GM10266 (cell line): ENCODE data around the gene CACNA2D3.

Experiments used
- DNase-seq: peaks from one replicate; pipeline ENCODE4 v3.0.0; 2012; ENCODE audit errors: extremely low spot score
- TF ChIP-seq, protein P1 (sequence below): IDR thresholded peaks from 2 replicates; pipeline ENCODE4 v1.5.1; 2012; ENCODE audit warnings: mild to moderate bottlenecking, low read depth; ENCODE audit not compliant: control insufficient read depth, insufficient read depth; ENCODE audit errors: missing control alignments

The CACNA2D3 gene

DNA sequence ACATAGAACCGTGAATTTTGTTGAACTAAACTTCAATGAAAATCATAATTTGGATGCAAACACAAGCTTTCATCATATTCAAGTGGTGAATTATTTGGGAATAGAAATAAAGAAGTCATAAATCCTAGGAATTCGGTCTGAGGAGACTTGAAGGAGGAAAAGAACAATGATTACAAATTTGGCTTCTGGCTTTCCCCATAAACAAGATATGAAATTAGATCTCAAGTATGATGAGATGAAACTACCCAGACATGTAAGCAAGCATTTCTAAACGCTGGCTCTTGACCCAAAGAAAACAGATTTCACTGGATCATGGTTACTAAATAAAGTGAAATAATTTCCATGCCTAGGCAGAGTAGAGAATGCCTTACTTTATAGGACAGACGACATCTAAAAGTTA is 952.4 kb downstream of the CACNA2D3 start:
- DNase-seq = no peak
- TF ChIP-seq, protein P1, sequence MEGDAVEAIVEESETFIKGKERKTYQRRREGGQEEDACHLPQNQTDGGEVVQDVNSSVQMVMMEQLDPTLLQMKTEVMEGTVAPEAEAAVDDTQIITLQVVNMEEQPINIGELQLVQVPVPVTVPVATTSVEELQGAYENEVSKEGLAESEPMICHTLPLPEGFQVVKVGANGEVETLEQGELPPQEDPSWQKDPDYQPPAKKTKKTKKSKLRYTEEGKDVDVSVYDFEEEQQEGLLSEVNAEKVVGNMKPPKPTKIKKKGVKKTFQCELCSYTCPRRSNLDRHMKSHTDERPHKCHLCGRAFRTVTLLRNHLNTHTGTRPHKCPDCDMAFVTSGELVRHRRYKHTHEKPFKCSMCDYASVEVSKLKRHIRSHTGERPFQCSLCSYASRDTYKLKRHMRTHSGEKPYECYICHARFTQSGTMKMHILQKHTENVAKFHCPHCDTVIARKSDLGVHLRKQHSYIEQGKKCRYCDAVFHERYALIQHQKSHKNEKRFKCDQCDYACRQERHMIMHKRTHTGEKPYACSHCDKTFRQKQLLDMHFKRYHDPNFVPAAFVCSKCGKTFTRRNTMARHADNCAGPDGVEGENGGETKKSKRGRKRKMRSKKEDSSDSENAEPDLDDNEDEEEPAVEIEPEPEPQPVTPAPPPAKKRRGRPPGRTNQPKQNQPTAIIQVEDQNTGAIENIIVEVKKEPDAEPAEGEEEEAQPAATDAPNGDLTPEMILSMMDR = no peak

DNA sequence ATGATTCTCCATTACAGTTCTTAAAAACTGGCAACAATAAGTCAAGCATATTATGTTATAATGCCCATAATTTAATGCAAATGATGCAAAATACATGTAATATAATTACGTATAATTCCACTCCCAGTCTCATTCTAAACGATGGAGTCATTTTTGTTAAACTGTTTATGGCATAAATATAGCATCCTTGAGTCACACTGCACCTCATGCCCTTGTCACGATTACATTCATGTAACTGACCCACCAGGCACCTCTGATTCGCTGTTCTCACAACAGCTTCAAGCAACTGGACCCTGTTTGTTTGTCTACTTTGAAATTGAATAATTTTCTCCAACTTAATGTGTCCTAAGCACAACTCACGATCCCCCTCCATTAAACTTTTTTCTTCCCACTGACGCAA is 953.5 kb downstream of the CACNA2D3 start:
- TF ChIP-seq, protein P1 = no peak
- no peak for DNase-seq

DNA sequence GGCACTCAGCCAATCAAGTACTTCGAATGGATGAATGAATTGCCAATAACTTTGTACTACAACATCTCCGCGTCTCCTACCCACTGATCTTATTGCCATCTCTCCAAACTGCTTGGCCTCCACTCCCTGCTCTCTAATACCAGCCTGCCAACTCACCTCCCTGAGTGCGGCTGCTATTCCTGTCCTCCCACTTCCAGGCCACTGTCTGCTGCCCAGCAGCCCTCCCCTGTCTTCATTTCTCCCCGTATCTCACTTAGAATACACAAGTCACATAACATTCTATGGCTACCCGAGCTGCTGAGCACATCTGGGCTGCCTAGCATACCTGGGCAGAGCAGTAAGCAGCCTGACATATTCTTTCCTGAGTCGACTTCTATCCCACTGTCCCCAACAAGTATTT is 955.4 kb downstream of the CACNA2D3 start:
- TF ChIP-seq, protein P1 = no peak
- DNase-seq = no peak

DNA sequence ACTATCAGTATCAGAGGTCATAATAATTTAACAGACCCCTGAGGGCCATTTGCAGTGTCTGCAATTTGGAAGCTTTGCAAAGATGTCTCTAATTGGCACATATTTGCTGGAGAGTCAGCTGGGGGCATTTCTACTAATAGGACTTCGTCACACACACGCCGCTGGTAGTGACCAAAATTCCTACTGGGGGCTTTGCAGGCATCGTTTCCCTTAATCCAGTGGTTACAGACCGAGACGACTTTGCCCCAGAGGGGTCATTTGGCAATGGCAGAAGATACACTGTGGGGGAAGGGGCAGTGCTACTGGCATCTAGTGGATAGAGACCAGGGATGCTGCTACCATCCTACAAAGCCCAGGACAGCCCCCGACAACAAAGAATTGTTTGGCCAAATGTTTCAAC is 956.5 kb downstream of the CACNA2D3 start:
- no peak for DNase-seq
- TF ChIP-seq, protein P1 = no peak

DNA sequence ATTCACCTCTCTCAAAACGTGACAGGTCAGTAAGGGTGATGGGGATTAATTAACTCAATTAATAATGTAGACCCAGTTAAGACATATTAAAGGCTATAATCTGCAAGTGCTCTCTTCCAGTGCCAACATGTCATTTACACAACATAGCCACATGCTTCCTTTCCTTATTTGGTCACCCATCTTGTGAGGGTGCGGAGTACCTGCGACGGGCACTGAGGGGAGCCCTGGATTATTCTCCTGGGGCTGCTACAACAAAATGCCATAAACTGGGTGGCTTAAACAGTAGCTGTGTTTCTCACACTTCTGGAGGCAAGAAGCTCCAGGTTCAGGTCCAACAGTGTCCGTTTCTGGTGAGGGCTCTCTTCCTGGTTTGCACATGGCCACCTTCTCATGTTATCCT is 962.9 kb downstream of the CACNA2D3 start:
- TF ChIP-seq, protein P1 = no peak
- no peak for DNase-seq

DNA sequence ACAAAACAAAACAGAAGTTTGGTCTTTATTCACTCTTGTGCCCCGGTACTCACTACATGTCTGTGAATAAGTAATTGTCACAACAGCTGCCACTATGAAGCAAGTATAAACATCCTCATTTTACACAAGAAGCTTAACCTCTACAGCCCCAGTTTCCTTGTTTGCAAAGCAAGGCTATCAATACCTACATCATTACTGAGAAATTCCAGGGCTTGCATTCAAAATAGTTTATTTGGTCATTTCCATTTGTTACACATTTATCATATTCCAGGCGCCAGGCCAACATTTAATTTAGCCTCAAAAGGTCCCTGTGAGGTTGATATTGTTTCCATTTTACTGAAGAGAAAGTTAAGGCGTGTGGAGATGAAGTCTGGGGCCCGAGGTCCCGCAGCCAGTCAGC is 966.9 kb downstream of the CACNA2D3 start:
- TF ChIP-seq, protein P1 = no peak
- no peak for DNase-seq

DNA sequence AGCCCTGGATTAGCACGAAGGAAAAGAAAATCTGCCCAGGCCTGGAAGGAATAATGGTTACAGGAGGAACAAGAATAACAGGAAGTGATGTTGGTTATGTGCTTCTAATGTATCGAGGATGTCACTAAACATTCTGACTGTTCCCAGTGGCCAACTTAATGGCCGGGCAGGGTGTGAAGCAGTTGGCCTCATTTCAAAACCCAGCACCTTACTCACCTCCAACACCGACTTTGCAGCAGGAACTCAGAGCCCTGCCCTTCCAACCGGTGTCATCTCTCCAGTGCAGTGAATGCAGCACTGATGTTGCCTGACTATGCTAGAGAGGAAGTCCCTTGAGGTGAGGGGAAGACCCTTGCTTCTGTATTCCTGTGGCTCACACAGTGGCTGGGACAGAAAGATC is 967.9 kb downstream of the CACNA2D3 start:
- DNase-seq = no peak
- TF ChIP-seq, protein P1 = no peak

DNA sequence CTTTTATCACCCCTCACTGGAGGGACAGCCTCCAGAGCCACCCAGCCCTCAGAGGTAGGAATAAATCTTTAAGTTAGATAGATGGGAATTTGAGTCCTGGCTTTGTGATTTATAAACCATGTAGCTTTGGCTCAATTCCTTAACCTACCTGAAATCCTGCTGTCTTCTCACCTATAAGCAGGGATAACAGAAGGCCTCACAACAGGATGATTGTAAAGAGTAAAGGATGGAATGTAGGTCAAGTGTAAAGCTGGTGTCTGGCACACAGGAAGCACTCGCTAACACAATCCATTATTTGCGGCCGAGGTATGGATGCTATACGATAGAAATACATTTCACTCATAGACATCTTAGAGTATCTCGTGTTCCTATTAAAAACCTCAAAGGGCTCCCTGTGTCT is 968.4 kb downstream of the CACNA2D3 start:
- no peak for DNase-seq
- TF ChIP-seq, protein P1 = no peak
